C4-2B (cell line): ENCODE results near the gene RNF144A.

Source experiments
- H3K27ac ChIP-seq: fragments of 450-650 bp; 2 replicates; pipeline ENCODE4 v1.5.1; 2017
- CTCF ChIP-seq: fragments of 450-650 bp; conservative IDR thresholded peaks from 2 replicates; pipeline ENCODE4 v1.5.1; 2017; ENCODE audit warnings: mild to moderate bottlenecking
- ZFX ChIP-seq: fragments of 450-650 bp; IDR thresholded peaks from 2 replicates; pipeline ENCODE4 v1.6.1; 2017

Gene RNF144A

GRCh38 chr2:7035884-7036283 lies 118.7 kb downstream of the RNF144A start:
- no peak for TF ChIP-seq ZFX
- TF ChIP-seq CTCF, result no peak
- H3K27ac ChIP-seq, result no peak overlapping the region

GRCh38 chr2:7037340-7038333 lies 120.4 kb downstream of the RNF144A start:
- no peak overlapping the region for H3K27ac ChIP-seq
- TF ChIP-seq CTCF, result peak; percentile 88
- no peak for TF ChIP-seq ZFX

GRCh38 chr2:7040547-7040946 lies 123.3 kb downstream of the RNF144A start:
- no peak overlapping the region for H3K27ac ChIP-seq
- TF ChIP-seq CTCF (no peak), ZFX (no peak)

- no peak overlapping the region for H3K27ac ChIP-seq
- no peak for TF ChIP-seq ZFX
Observed at GRCh38 chr2:7041421-7041820, 124.2 kb downstream of the RNF144A start.

- no peak for TF ChIP-seq CTCF
- no peak for TF ChIP-seq ZFX
Observed at GRCh38 chr2:7043690-7044089, 126.5 kb downstream of the RNF144A start.

GRCh38 chr2:7044253-7045250 lies 127.3 kb downstream of the RNF144A start:
- H3K27ac ChIP-seq, result no peak overlapping the region
- TF ChIP-seq CTCF (peak; percentile 93), ZFX (no peak)

More at GRCh38 chr2:7043690-7044089, 126.5 kb downstream of the RNF144A start:
- H3K27ac ChIP-seq, result no peak overlapping the region
